ENCODE data around the gene CLEC7A.

The CLEC7A gene

GRCh38 chr12:10130042-10130441 lies at the start of gene CLEC7A:
Gene CLEC7A (minus strand): TSS chr12:10130199. CDS start chr12:10130082, 117 bp downstream.
- DNase-seq (ENCODE audit: low spot score) = no peak

GRCh38 chr12:10179776-10180181 lies 49.8 kb upstream of the CLEC7A start:
- peak; percentile 43 for DNase-seq (ENCODE audit: low spot score)

GRCh38 chr12:10178821-10179220 lies 48.8 kb upstream of the CLEC7A start, which contains the start of gene TMEM52B:
Gene TMEM52B (plus strand): TSS chr12:10179032. CDS start chr12:10179575, 543 bp downstream.
- no peak for DNase-seq (ENCODE audit: low spot score)

DNA sequence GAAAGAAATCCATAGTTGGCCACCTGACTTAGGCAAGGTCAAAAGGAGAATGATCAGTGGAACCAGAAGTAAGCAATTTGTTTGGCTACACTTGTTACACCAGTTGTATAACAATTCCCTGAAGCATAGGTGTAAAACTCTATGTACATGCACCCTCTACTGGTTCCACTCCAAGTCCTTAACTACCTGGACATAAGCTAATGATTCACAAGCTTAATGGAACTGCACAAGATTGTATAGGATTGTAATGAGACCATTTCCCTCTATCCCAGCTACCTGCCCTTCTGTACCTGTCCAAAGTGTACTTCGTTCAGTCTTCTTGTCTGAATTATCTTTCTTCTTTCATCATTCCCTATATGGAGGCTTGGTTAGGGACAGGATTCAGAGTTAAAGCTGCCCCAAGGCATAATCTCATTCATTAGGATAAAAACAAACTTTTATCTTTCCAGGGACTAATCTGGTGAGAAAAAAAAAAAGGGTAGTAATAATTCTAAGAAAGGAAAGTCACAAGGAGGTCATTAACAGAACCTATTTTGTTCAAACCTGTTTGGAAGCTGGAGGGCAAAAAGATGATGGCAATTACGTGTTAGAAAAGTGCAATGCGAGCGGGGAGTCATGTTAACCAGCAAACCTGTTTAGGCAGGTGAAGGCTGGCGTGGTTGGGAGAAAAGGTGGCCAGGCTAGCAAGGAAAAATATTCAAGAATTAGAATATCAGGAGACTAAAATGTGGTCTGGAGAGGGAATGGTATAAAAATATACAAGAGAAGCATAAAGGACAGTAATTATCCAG lies 46.0 kb upstream of the CLEC7A start:
- DNase-seq (ENCODE audit: low spot score) = no peak

DNA sequence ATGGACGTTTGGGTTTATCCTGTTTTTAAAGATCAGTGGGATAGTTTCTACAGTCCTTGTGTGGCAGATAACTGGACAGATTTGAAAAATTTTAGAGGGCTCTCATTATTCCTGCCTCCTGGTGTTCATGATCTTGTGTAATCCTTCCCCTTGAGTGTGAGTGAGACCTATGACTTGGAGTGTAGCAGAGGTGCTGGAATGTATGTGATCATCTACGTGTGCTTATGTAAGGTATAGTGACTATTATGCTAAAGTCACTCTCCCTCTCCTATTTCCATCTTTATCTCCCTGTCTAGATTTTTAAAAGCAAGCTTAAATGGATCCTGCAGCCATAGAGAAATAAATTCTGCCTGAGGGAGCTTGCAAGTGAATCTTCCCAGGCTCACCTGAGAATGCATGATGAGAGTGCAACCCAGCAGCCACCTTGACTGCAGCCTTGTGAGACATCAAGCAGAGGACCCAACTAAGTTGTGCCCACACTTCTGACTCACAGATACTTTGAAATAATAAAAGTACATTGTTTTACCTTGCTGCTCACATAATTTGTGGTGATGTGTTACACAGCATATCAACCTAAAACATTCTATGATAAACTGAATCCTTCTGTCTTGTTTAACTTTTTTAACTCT lies 45.1 kb upstream of the CLEC7A start:
- DNase-seq (ENCODE audit: low spot score) = no peak

GRCh38 chr12:10171973-10172728 lies 42.2 kb upstream of the CLEC7A start, which contains the start of gene OLR1:
Gene OLR1 (minus strand): TSS chr12:10172132. CDS start chr12:10172077, 55 bp downstream.
- DNase-seq (ENCODE audit: low spot score) = peak; percentile 31

DNA sequence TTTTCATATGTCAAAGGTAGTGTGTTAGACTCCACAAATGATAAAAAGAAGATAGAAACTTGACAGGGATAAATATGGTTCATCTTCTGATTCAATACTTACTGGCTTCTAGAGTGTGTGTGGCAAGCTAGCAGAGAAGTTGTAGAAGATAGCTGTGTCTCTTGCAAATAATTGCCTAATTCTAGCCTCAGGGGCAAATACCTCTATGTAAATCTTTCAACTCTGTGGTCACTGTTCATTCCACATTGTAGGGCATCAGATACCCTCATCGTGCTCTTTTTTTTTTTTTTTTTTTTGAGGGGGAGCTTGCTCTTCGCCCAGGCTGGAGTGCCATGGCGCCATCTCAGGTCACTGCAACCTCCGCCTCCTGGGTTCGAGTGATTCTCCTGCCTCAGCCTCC lies 40.2 kb upstream of the CLEC7A start:
- no peak for DNase-seq (ENCODE audit: low spot score)

GRCh38 chr12:10169104-10169503 lies 39.1 kb upstream of the CLEC7A start:
- no peak for DNase-seq (ENCODE audit: low spot score)

- DNase-seq (ENCODE audit: low spot score) = no peak
Measured at GRCh38 chr12:10167599-10167998, 37.6 kb upstream of the CLEC7A start.

GRCh38 chr12:10165421-10165820 lies 35.4 kb upstream of the CLEC7A start:
- DNase-seq (ENCODE audit: low spot score) = no peak

GRCh38 chr12:10163084-10163483 lies 33.1 kb upstream of the CLEC7A start:
- no peak for DNase-seq (ENCODE audit: low spot score)

DNA sequence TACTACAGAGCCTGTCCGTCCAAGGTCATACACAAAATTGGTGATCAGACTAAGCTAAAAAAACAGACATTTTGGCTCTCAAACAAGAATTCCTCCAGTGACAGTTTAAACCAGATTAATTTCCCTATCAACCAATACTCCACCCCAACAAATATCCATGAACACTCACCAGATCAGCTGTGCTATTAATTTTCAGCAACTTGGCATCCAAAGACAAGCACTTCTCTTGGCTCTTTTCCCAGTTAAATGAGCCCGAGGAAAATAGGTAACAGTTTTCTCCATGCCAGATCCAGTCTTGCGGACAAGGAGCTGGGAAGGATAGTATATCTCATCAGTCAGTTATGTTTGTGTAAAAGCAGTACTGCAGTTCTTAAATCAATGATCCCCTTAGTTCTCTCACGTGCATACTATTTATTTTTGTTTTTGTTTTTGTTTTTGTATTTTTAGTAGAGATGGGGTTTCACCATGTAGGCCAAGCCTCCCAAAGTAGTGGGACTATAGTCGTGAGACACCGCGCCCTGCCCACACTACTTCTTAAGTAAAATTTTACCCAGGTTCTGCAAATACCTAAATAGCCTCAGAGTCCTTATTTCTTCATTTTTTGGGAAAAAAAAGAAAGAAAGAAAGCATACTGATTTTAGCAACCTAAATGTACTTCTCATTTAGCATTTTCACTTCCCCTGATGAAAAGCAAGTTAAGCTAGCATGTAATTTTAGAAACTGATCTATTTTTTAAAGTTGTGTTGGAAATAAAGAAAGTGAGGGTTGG lies 30.8 kb upstream of the CLEC7A start:
- DNase-seq (ENCODE audit: low spot score) = no peak

DNA sequence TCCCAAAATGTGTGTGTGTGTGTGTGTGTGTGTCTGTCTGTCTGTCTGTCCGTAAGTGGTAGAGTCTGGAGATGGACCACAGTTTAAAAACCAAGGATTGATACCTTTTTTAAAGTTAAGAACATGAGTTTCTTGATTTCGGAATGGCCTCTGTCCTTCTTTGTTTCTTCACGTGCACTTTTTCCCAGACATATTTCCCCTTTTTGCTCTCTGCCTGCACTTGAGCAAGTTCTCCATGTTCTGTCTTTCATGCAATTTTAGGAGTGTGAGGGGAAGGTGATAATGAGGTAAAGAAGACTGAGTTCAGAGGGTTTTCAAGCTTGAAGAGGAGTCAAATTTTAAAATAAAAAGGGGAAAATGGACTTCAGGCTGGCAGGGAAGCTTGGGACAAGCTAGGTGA lies 29.3 kb upstream of the CLEC7A start:
- no peak for DNase-seq (ENCODE audit: low spot score)

DNA sequence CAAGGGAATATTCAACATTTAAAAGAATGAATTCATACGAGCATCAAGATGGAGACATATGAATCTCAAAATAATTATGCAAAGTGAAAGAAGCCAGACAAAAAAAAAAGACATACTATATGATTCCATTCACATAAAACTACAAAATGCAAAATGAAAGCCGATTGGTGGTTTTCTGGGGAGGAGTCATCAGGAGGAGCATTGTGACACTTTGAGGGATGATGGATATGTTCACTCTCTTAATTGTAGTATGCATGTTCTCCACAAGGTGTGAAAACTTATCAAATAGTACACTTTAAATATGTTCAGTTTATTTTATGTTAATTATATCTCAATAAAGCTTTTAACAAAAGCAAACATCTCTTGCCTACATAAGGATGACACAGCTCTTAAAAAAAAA lies 28.4 kb upstream of the CLEC7A start:
- DNase-seq (ENCODE audit: low spot score) = no peak

DNA sequence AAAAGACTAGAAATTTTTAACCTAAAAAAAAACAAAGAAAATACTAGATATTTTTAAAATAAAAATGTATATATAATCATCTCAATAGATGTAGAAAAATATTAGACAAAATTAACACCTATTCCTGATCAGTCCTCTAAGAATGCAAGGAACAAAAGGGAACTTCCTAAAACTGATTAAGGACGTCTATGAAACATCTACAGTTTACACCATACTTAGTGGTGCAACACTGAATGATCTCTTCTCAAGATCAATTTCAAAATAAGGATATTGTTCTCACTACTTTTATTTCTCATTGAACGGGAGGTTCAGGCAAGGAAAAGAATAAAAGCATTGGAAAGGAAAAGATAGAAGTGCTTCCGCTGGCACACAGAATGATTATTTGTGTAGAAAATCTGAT lies 26.0 kb upstream of the CLEC7A start:
- no peak for DNase-seq (ENCODE audit: low spot score)

GRCh38 chr12:10154145-10154496 lies 24.1 kb upstream of the CLEC7A start:
- no peak for DNase-seq (ENCODE audit: low spot score)

GRCh38 chr12:10153271-10154144 lies 23.5 kb upstream of the CLEC7A start:
- peak; percentile 68 for DNase-seq (ENCODE audit: low spot score)

- DNase-seq (ENCODE audit: low spot score) = no peak
Measured at GRCh38 chr12:10151621-10152020, 21.6 kb upstream of the CLEC7A start.

- DNase-seq (ENCODE audit: low spot score) = no peak
Measured at GRCh38 chr12:10147714-10148403, 17.9 kb upstream of the CLEC7A start.

GRCh38 chr12:10142976-10143589 lies 13.1 kb upstream of the CLEC7A start:
- peak; percentile 26 for DNase-seq (ENCODE audit: low spot score)
